ENCODE data around the gene IL10RA.

DNA sequence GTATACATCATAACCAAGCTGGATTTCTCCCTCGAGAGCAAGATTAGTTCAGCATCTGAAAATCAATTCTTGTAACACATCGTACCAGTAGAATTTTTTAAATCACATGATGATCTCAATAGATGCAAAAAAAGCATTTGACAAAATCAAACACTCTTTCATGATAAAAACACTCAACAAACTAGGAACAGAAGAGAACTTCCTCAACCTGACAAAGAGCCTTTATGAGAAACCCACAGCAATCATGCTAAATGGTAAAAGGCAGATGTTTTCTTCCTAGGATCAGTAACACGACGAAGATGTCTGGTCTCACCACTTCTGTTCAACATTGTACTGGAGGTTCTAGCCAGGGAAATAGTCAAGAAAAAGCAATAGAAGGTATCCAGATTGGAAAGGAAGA lies 56.6 kb downstream of the IL10RA start:
- TF ChIP-seq, protein P1, sequence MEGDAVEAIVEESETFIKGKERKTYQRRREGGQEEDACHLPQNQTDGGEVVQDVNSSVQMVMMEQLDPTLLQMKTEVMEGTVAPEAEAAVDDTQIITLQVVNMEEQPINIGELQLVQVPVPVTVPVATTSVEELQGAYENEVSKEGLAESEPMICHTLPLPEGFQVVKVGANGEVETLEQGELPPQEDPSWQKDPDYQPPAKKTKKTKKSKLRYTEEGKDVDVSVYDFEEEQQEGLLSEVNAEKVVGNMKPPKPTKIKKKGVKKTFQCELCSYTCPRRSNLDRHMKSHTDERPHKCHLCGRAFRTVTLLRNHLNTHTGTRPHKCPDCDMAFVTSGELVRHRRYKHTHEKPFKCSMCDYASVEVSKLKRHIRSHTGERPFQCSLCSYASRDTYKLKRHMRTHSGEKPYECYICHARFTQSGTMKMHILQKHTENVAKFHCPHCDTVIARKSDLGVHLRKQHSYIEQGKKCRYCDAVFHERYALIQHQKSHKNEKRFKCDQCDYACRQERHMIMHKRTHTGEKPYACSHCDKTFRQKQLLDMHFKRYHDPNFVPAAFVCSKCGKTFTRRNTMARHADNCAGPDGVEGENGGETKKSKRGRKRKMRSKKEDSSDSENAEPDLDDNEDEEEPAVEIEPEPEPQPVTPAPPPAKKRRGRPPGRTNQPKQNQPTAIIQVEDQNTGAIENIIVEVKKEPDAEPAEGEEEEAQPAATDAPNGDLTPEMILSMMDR (IDR thresholded peaks at IDR 0.05 in 4 of 5, conservative IDR thresholded peaks at IDR 0.05 in 1 of 5), result no peak
- no peak for TF ChIP-seq POLR2A (IDR thresholded peaks at IDR 0.05)

Measured in gastrocnemius medialis (tissue), 4 donors.